Pulmonary artery endothelial cell (primary cell): ENCODE measurements around the gene DUS3L. TPM values are rescaled to one million over a fixed set of nuclear protein-coding genes. Genes with fewer than 3 reads are reported as not detected.

ENCODE experiments used
- DNase-seq: peaks from one replicate; pipeline ENCODE4 v3.0.0-alpha.2; 2011; ENCODE audit warnings: low read depth, low spot score
- total RNA-seq: library from RNA; depleted of rRNA; stranded (reverse); fragments of >200 nt; gene quantifications from 2 replicates; pipeline ENCODE4 v1.2.3, GENCODE V29; 2014

The DUS3L gene
- total RNA-seq, result 32.3 and 41.7 TPM in 2 replicates

DNA sequence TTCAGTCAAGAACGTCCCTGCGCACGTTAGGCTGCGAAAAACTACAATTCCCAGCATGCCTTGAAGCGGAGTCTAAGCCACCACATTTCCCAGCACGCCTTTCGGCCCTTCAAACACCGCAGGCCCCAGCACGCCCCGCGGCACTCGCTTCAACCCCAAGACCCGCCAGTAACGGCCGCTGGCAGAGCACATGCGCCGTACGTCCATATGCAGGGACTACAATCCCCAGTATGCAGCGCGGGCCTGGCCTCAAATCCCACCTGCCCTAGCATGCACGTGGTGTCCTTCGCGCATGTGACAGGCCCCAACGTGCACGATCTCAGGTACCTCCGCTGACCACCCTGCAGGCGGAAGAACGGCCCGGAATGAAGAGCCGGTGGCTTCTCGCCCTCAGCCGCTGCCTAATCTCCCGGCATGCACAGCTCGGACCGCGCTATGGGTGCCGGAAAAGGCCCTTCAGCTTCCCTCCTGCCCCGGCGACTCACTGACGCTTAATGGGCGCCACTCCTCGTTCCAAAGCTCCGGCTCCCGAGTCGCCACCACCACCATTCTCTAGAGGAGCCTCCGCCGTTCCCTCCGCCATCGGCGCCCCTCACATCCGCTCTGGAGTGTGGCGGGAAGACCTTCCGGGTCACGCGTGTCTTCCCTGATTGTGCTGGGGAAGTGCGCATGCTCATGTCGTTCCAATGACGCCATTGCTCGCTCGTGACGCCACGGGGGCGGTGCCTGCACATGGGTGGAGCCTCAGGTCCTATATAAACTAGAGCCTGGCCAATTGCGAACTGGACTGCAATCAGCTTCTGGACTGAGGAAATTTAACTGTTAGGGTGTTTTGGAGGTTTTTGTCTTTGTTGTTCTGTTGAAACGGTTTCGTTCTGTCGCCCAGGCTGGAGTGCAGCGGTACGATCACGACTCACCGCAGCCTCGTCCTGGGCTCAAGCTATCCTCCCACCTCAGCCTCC, at the start of gene DUS3L:
Gene DUS3L, minus strand, starts transcription at position 605 of the 962 bp plus-strand sequence. Its CDS starts 22 bp downstream, at position 583.
- peak; percentile 93 for DNase-seq

GRCh38 chr19:5839065-5840017, 48.4 kb upstream of the DUS3L start, which contains the start of gene FUT6:
TSS of gene FUT6 (minus strand) at chr19:5839702. CDS start at chr19:5832567, 7,135 bp downstream.
- DNase-seq, result no peak

GRCh38 chr19:5838353-5839064, 47.5 kb upstream of the DUS3L start:
- DNase-seq, result no peak

DNA sequence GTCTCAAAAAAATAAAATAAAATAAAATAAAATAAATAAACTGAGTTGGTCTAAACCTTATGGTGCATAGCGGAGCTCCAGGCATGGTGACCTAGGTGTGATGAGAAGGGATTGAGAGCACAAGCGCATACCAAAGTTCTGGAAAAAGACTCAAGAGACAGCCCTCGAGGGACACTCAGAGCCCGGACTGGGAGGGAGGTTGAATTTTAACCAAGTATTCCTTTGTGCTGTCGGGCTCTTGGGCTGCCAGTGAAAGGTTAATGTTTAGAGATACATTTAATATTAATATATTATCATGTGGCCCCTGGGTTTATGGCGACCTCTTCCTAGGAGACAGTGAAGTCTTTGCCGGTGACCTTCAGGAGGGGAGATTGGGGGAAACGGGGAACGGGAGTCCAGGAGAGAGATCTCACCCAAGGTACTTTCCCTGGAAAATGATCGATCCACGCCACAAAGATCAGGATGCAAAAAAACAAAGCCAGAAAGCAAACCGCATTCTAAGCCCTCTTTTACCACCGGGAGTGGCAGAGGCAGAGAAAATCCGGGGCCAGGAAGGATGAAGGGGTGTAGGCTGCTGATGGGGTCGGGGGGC, 46.9 kb upstream of the DUS3L start:
- no peak for DNase-seq

DNA sequence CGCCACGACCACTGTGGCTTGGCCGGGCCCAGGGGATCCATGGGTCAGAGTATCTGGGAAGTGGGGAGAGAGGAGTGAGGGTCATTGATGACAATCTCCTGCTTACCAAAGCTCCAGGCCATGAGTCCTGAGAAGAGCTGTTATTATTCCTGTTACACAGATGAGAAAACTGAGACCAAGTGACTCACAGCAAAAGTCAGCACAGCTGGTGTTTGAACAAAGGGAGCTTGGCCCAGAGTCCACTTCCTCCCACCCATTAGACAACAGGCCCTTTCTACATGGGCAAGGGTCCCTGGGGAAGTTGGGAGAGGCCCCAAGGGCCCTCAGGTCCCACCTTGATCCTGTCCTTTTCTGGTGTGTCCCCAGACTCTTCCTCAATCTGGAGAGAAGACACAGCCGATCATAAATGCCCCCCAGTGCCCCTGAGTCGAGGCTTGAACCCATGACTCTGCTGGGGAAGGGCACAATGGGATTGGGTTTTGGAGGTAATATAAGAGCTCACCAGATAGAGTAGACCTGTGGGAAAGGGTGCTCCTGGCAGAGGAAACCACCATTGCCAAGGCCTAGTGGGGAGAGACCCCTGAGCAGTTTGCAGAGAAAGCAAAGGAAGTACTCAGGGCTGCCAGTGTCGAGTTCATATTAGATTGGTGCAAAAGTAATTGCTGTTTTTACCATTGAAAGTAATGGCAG, 41.7 kb upstream of the DUS3L start:
- DNase-seq, result no peak

DNA sequence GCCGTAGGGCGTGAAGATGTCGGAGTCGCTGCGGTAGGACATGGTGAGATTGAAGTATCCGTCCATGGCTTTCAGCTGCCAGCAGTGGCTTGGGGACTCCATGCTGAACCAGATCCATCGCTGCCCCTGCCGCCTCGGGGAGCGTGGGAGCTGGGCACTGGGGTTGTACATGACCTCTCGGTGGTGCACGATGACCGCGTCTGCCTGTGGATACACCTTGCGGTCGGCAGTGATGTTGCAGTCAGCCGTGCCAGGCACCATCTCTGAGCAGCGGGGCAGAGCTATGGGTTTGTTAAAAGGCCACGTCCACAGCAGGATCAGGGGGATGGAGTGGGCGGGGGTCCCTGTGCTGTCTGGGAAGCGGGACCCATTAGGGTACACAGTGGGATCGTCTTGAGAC, 41.1 kb upstream of the DUS3L start:
- DNase-seq, result no peak

- no peak for DNase-seq
Measured at GRCh38 chr19:5831159-5831558, 40.2 kb upstream of the DUS3L start.

GRCh38 chr19:5829567-5830310, 38.8 kb upstream of the DUS3L start:
- DNase-seq, result no peak

DNA sequence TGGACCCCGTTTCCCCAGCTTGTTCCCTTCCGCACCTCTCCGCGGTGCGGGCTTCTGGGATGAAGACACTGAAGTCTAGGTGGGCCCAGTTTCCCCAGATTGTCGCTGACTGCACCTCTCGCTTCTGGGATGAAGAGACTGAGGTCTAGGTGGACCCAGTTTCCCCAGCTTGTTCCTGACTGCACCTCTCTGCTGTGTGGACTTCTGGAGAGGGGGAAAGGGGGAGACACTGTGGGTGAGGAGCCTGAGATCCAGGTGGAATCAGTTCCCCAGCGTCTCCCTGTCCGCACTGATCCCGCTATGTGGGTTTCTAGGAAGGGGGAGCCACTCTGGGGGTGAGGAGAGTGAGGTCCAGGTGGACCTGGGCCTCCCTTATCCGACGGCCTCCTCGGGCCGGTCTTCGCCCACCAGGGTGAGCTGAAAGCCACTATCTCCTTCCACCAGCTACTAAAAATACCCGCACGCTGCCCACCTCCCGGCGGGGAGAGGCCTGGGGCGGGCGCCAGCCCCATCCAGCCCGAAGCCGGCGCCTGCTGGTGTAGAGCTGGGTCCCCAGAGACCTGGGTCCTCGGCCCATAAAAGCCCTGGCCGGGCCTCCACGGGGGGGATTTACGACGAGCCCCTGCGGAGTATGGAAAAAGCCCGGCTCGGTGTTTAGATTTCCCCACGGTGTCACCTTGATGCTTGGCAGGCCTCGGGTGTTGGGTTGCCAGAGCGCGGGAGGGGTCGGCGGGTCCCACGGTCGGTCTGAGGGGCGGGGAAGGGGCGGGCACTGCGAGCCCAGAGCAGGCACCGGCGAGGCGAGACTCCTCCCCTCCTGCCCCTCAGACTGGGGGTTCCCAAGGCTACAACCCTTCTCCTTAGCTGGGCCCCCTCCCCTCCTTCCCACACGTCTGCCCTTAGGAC, 38.0 kb upstream of the DUS3L start:
- no peak for DNase-seq

- peak; percentile 46 for DNase-seq
Measured at GRCh38 chr19:5827891-5828660, 37.1 kb upstream of the DUS3L start.

GRCh38 chr19:5827342-5827890, 36.5 kb upstream of the DUS3L start:
- DNase-seq, result no peak

DNA sequence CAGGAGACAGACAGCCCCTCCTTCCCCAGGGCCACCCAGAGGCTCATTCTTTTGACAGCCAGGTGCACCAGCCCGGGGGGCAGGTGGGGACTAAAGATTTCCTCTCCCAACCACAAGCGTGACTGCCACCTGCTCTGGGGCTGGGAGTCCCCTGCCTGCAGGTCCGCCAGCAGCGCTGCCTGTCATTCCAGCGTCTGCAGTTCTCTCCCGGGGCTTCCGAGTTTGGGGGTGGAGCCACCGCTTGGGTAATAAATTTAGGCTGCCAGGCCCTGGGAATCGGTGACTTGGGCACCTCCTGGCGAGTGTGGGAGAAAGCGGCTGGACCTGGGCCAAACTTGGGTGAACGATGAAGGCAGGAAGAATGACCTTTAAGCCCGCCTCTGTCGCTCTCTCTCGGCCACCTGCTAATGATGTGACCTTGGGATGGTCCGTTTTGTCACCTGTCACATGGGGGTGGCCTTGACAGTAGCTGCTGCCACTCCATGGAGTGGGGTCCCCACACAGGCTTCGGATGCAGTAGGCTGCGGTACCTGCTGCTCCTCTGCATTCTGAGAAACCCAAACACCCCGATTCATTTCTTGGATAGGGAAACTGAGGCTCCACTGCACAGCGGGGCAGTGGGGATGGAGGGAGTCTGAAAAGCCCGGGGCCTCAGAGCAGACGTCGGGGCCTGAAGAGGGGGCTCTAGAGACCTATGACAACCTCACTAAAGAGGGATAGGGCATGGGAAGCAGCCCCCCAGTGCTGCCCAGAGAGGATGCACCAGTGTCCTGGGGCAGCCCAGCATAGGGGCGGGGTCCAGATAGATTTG, 35.8 kb upstream of the DUS3L start:
- DNase-seq, result no peak

DNA sequence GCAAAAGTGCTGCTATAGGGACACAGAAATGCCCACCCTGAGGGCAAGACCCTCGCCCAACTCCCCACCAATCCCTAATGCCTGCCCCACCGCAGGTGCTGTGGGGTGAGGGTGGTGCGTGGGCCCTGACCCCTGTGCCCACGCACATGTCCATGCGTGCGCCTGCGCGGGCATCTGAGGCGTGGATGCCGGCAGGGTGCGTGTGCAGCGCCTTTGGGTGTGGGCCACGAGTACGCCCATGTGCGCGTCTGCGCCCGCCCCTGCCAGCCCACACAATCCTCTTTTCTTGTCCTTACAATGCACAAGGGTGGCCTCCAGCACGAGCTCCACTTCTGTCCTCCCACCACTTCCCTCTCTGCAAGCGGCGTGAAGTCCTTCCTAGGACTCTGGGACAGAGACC, 34.2 kb upstream of the DUS3L start:
- no peak for DNase-seq

GRCh38 chr19:5824751-5825150, 33.8 kb upstream of the DUS3L start:
- DNase-seq, result no peak

DNA sequence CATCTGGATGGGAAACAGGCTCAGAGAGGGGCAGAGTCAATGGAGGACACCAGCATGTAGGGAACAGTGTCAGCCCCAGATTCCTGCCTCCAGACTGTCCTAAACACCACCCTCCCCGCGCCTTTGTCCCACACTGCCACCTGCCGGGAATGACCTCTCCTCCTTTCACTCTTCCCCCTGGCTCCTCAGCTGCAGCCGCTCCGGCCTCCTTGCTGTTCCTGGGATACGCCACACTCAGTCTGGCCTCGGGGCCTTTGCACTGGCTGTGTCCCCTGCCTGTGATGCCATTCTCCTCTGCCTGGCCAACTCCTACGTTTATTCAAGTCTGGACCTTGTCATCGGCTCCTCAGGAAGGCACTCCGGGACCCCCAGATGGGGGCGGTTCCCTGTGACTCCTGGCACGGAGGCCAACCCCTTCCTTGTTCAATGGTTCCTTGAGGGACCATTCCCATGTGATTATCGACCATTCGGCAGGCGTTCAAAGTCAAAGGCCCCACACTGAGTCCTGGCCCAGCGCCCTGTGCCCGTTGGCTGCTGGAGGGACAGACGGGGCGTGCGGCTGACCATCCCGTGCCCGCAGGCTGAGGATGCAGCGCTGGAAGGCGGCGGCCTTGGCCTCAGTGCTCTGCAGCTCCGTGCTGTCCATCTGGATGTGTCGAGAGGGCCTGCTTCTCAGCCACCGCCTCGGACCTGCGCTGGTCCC, 32.8 kb upstream of the DUS3L start:
- DNase-seq, result no peak
